ENCODE measurements around the gene GAP43.
A peak's percentile ranks its signal among the peaks of the same experiment; 100 is the strongest.
"Not testable (repeated sequence)": the region's sequence is repeated elsewhere in the genome, so short reads cannot be mapped to it uniquely, and the experiment has no call there.

The GAP43 gene

GRCh38 chr3:115698851-115699591, 75.7 kb downstream of the GAP43 start:
- DNase-seq (ENCODE audit: low spot score), result no peak

- peak; percentile 49 for DNase-seq (ENCODE audit: low spot score)
These were observed 76.4 kb downstream of the GAP43 start for GRCh38 chr3:115699706-115700105.

- no peak for DNase-seq (ENCODE audit: low spot score)
These were observed 79.3 kb downstream of the GAP43 start for GRCh38 chr3:115702598-115702997.

- no peak for DNase-seq (ENCODE audit: low spot score)
These were observed 81.5 kb downstream of the GAP43 start for GRCh38 chr3:115704661-115705338.

- no peak for DNase-seq (ENCODE audit: low spot score)
These were observed 83.1 kb downstream of the GAP43 start for GRCh38 chr3:115706311-115706829.

- DNase-seq (ENCODE audit: low spot score), result no peak
These were observed 85.2 kb downstream of the GAP43 start for GRCh38 chr3:115708540-115708939.

- no peak for DNase-seq (ENCODE audit: low spot score)
These were observed 85.8 kb downstream of the GAP43 start for GRCh38 chr3:115709093-115709492.

- DNase-seq (ENCODE audit: low spot score), result no peak
These were observed 86.6 kb downstream of the GAP43 start for GRCh38 chr3:115709931-115710330.

GRCh38 chr3:115710799-115711198, 87.5 kb downstream of the GAP43 start:
- DNase-seq (ENCODE audit: low spot score), result no peak

GRCh38 chr3:115712871-115713270, 89.6 kb downstream of the GAP43 start:
- DNase-seq (ENCODE audit: low spot score), result no peak

GRCh38 chr3:115713284-115713683, 90.0 kb downstream of the GAP43 start:
- DNase-seq (ENCODE audit: low spot score), result peak; percentile 39

- no peak for DNase-seq (ENCODE audit: low spot score)
These were observed 92.0 kb downstream of the GAP43 start for GRCh38 chr3:115715241-115715745.

GRCh38 chr3:115720983-115721382, 97.7 kb downstream of the GAP43 start:
- peak; percentile 10 for DNase-seq (ENCODE audit: low spot score)

- DNase-seq (ENCODE audit: low spot score), result no peak
These were observed 102.5 kb downstream of the GAP43 start for GRCh38 chr3:115725800-115726199.

GRCh38 chr3:115727135-115727534, 103.8 kb downstream of the GAP43 start:
- no peak for DNase-seq (ENCODE audit: low spot score)

- DNase-seq (ENCODE audit: low spot score), result no peak
These were observed 104.7 kb downstream of the GAP43 start for GRCh38 chr3:115728013-115728412.

GRCh38 chr3:115736341-115736740, 113.0 kb downstream of the GAP43 start:
- DNase-seq (ENCODE audit: low spot score), result not testable (repeated sequence)

GRCh38 chr3:115741650-115742049, 118.3 kb downstream of the GAP43 start:
- DNase-seq (ENCODE audit: low spot score), result no peak

GRCh38 chr3:115744516-115744915, 121.2 kb downstream of the GAP43 start:
- not testable (repeated sequence) for DNase-seq (ENCODE audit: low spot score)

- not testable (repeated sequence) for DNase-seq (ENCODE audit: low spot score)
These were observed 129.7 kb downstream of the GAP43 start for GRCh38 chr3:115752978-115753377.

GRCh38 chr3:115758076-115758763, 134.9 kb downstream of the GAP43 start:
- DNase-seq (ENCODE audit: low spot score), result no peak

- DNase-seq (ENCODE audit: low spot score), result no peak
These were observed 137.4 kb downstream of the GAP43 start for GRCh38 chr3:115760716-115761115.

GRCh38 chr3:115761927-115762305, 138.6 kb downstream of the GAP43 start:
- DNase-seq (ENCODE audit: low spot score), result no peak
